Trophoblast cell (in vitro differentiated cells and primary cell): Measurements from ENCODE around the gene SPIB.

Experiments
- DNase-seq, 2 donors: peaks; one replicate each; pipeline ENCODE4 v3.0.0-alpha.2; 2016
- H2AFZ ChIP-seq: 2 replicates; pipeline ENCODE4 v1.6.1; 2013; ENCODE audit warnings: low read length, moderate library complexity, mild to moderate bottlenecking; ENCODE audit not compliant: insufficient read depth, poor library complexity
- H2AK5ac ChIP-seq: 2 replicates; pipeline ENCODE4 v1.6.1; 2013; ENCODE audit warnings: mild to moderate bottlenecking, low read length
- H2BK120ac ChIP-seq: 2 replicates; pipeline ENCODE4 v1.6.1; 2013; ENCODE audit warnings: low read length, mild to moderate bottlenecking, moderate library complexity; ENCODE audit not compliant: insufficient read depth, poor library complexity
- H2BK12ac ChIP-seq: 2 replicates; pipeline ENCODE4 v1.6.1; 2013; ENCODE audit warnings: mild to moderate bottlenecking, low read length, moderate library complexity
- H2BK5ac ChIP-seq: 2 replicates; pipeline ENCODE4 v1.6.1; 2013; ENCODE audit warnings: low read length, low read depth, moderate library complexity, mild to moderate bottlenecking; ENCODE audit not compliant: poor library complexity
- H3K14ac ChIP-seq: 2 replicates; pipeline ENCODE4 v1.6.1; 2013; ENCODE audit warnings: mild to moderate bottlenecking, low read length
- H3K18ac ChIP-seq: 2 replicates; pipeline ENCODE4 v1.6.1; 2013; ENCODE audit warnings: mild to moderate bottlenecking, low read length
- H3K23ac ChIP-seq: 2 replicates; pipeline ENCODE4 v1.6.1; 2013; ENCODE audit warnings: low read length
- H3K27ac ChIP-seq: 2 replicates; pipeline ENCODE4 v1.5.1; 2013; ENCODE audit warnings: low read depth, mild to moderate bottlenecking, inconsistent platforms, low read length, moderate library complexity
- H3K27me3 ChIP-seq: 2 replicates; pipeline ENCODE4 v1.6.1; 2013; ENCODE audit warnings: inconsistent platforms, mild to moderate bottlenecking, low read length, moderate library complexity; ENCODE audit not compliant: insufficient read depth
- H3K36me3 ChIP-seq, 2 experiments: 1 replicate in 1 of 2; 2 replicates in 1 of 2; pipeline ENCODE4 v1.6.1; 2013; ENCODE audit warnings: low read length in 2 of 2, mild to moderate bottlenecking in 2 of 2, moderate library complexity in 1 of 2; ENCODE audit not compliant: insufficient read depth in 2 of 2, control insufficient read depth in 1 of 2
- H3K4ac ChIP-seq: 2 replicates; pipeline ENCODE4 v1.6.1; 2013; ENCODE audit warnings: low read depth, mild to moderate bottlenecking, low read length, moderate library complexity
- H3K4me1 ChIP-seq, 2 experiments: 1 replicate in 1 of 2; 2 replicates in 1 of 2; pipeline ENCODE4 v1.6.1; 2013; ENCODE audit warnings: low read length in 2 of 2, mild to moderate bottlenecking in 2 of 2, moderate library complexity in 1 of 2; ENCODE audit not compliant: insufficient read depth in 2 of 2, control insufficient read depth in 1 of 2
- H3K4me2 ChIP-seq: 2 replicates; pipeline ENCODE4 v1.6.1; 2013; ENCODE audit warnings: inconsistent platforms, mild to moderate bottlenecking, low read length, moderate library complexity
- H3K4me3 ChIP-seq: 2 replicates; pipeline ENCODE4 v1.5.1; 2013; ENCODE audit warnings: mild to moderate bottlenecking, low read depth, low read length, inconsistent platforms
- H3K79me1 ChIP-seq: one replicate; pipeline ENCODE4 v1.6.1; 2013; ENCODE audit warnings: low read length
- H3K79me2 ChIP-seq: 2 replicates; pipeline ENCODE4 v1.6.1; 2013; ENCODE audit warnings: low read length, mild to moderate bottlenecking; ENCODE audit not compliant: control insufficient read depth, insufficient read depth, poor library complexity
- H3K9ac ChIP-seq: 2 replicates; pipeline ENCODE4 v1.6.1; 2013; ENCODE audit warnings: mild to moderate bottlenecking, low read length
- H3K9me3 ChIP-seq: 2 replicates; pipeline ENCODE4 v1.6.1; 2013; ENCODE audit warnings: low read depth, mild to moderate bottlenecking, control low read depth, inconsistent platforms, low read length; ENCODE audit not compliant: insufficient read depth
- H4K12ac ChIP-seq: 2 replicates; pipeline ENCODE4 v1.6.1; 2013; ENCODE audit warnings: low read depth, mild to moderate bottlenecking, low read length, moderate library complexity
- H4K8ac ChIP-seq: 2 replicates; pipeline ENCODE4 v1.6.1; 2013; ENCODE audit warnings: low read depth, mild to moderate bottlenecking, low read length, moderate library complexity
- H4K91ac ChIP-seq: one replicate; pipeline ENCODE4 v1.6.1; 2013; ENCODE audit warnings: low read depth, mild to moderate bottlenecking, low read length, moderate library complexity
- WGBS: extraction: QIAGEN DNeasy Blood & Tissue Kit; methylation state at CpG from one replicate; pipeline ENCODE4 v1.1.7; 2013; ENCODE audit warnings: missing lambda C conversion rate; ENCODE audit not compliant: insufficient read length, insufficient coverage; ENCODE audit errors: extremely low coverage; 5-methylcytosine and 5-hydroxymethylcytosine counted together

SPIB gene

DNA sequence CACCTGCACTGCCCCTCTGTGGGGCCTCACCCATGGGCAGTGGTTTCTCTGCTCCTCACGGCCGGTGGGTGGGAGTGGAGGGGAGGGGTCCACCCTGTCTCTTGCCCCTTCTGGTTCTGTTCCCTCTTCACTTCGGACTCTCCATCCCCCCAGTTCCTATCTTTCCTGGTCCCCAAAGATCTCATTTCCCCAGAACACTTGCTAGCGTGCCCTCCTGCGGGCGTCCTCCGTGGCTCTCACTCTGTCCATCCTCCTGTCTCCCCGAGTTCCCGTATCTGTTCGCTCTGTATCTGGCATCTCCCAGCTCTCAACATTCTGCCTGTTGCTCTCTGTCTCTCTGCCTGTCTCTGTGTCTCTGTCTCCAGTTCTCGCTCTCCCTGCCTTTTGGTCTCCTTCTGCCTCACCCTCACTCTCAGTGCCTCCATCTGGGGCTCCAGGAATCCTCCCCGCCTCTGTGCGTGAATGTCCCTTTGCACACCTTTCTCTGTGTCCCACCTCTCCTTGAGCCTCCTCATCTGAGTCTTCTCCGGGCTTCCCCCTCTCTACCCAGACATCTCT is 363 bp downstream of the SPIB start:
- Histone ChIP-seq H2BK120ac (no peak overlapping the region), H2AK5ac (no peak overlapping the region), H3K4me1 (no peaks in the 10 kb centered on the region), H3K18ac (no peak overlapping the region), H2BK5ac (no peak overlapping the region), H3K79me2 (no peaks in the 10 kb centered on the region), H3K14ac (no peak overlapping the region), H3K27me3 (peaks cover 2% of the 10 kb centered on the region), H3K9me3 (peaks cover 1% of the 10 kb centered on the region), H3K4ac (no peak overlapping the region), H3K4me3 (no peak overlapping the region), H4K91ac (no peak overlapping the region), H2BK12ac (no peak overlapping the region), H3K4me2 (no peak overlapping the region), H2AFZ (no peak overlapping the region), H4K12ac (no peak overlapping the region), H3K9ac (no peak overlapping the region), H3K36me3 (peaks cover 0 to 5% of the 10 kb centered on the region in 2 experiments), H3K23ac (no peak overlapping the region), H3K27ac (no peak overlapping the region), H3K79me1 (no peaks in the 10 kb centered on the region), H4K8ac (no peak overlapping the region)
- no CpG with 5 or more reads among the region's 14 CpGs for WGBS
- no peak for DNase-seq

- Histone ChIP-seq H3K79me1 (no peaks in the 10 kb centered on the region), H3K79me2 (no peaks in the 10 kb centered on the region), H3K27ac (no peak overlapping the region), H4K12ac (no peak overlapping the region), H3K4ac (no peak overlapping the region), H2BK5ac (no peak overlapping the region), H2BK120ac (no peak overlapping the region), H3K23ac (no peak overlapping the region), H4K8ac (no peak overlapping the region), H3K36me3 (peaks cover 0 to 4% of the 10 kb centered on the region in 2 experiments), H2AFZ (no peak overlapping the region), H3K4me2 (no peak overlapping the region), H3K4me1 (no peaks in the 10 kb centered on the region), H3K9ac (no peak overlapping the region), H3K14ac (no peak overlapping the region), H3K9me3 (peaks cover 1% of the 10 kb centered on the region), H2AK5ac (no peak overlapping the region), H3K27me3 (peaks cover 2% of the 10 kb centered on the region), H4K91ac (no peak overlapping the region), H3K18ac (no peak overlapping the region), H3K4me3 (no peak overlapping the region), H2BK12ac (no peak overlapping the region)
- no peak for DNase-seq
- WGBS: no CpG with 5 or more reads among the region's 8 CpGs
These were observed 870 bp downstream of the SPIB start for GRCh38 chr19:50419580-50420035.

- H3K4me2 ChIP-seq: no peak overlapping the region
- H3K27ac ChIP-seq: no peak overlapping the region
- H4K91ac ChIP-seq: no peak overlapping the region
- H2AK5ac ChIP-seq: no peak overlapping the region
- H2AFZ ChIP-seq: no peak overlapping the region
- H3K23ac ChIP-seq: no peak overlapping the region
- no peak overlapping the region for H3K14ac ChIP-seq
- no peaks in the 10 kb centered on the region for H3K4me1 ChIP-seq
- H4K12ac ChIP-seq: no peak overlapping the region
- H3K4me3 ChIP-seq: no peak overlapping the region
- H3K79me2 ChIP-seq: no peaks in the 10 kb centered on the region
- no peaks in the 10 kb centered on the region for H3K79me1 ChIP-seq
- DNase-seq: no peak
- H3K18ac ChIP-seq: no peak overlapping the region
- no CpG with 5 or more reads among the region's 3 CpGs for WGBS
- H4K8ac ChIP-seq: no peak overlapping the region
- peaks cover 1% of the 10 kb centered on the region for H3K9me3 ChIP-seq
- no peak overlapping the region for H2BK12ac ChIP-seq
- H3K36me3 ChIP-seq: peaks cover 0 to 4% of the 10 kb centered on the region in 2 experiments
- no peak overlapping the region for H2BK120ac ChIP-seq
- H3K27me3 ChIP-seq: peaks cover 2% of the 10 kb centered on the region
- H3K9ac ChIP-seq: no peak overlapping the region
- H3K4ac ChIP-seq: no peak overlapping the region
- H2BK5ac ChIP-seq: no peak overlapping the region
These were observed 1.4 kb downstream of the SPIB start for GRCh38 chr19:50420127-50420526.

DNA sequence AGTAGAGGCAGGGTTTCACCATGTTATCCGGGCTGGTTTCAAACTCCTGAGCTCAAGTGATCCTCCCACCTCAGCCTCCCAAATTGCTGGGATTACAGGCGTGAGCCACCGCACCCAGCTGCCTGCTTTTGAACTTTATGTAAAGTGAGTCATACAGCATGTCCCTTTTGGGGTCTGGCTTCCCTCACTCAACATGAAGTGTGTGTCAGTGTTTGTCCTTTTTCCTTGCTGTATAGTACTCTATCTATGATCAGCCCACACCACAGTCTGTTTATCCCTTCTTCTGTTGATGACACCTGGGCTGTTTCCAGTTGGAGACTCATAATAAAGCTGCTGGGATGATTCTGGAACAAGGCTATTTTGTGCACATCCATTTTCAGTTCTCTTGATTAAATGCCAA is 2.1 kb downstream of the SPIB start:
- Histone ChIP-seq H2BK5ac (no peak overlapping the region), H4K12ac (no peak overlapping the region), H3K9me3 (peaks cover 1% of the 10 kb centered on the region), H4K91ac (no peak overlapping the region), H2BK120ac (no peak overlapping the region), H4K8ac (no peak overlapping the region), H2AK5ac (no peak overlapping the region), H3K18ac (no peak overlapping the region), H3K4ac (no peak overlapping the region), H3K36me3 (peaks cover 0 to 4% of the 10 kb centered on the region in 2 experiments), H3K27ac (no peak overlapping the region), H3K14ac (no peak overlapping the region), H3K4me1 (no peaks in the 10 kb centered on the region), H3K4me3 (no peak overlapping the region), H3K27me3 (peaks cover 2% of the 10 kb centered on the region), H3K79me2 (no peaks in the 10 kb centered on the region), H2AFZ (no peak overlapping the region), H3K79me1 (no peaks in the 10 kb centered on the region), H3K9ac (no peak overlapping the region), H2BK12ac (no peak overlapping the region), H3K23ac (no peak overlapping the region), H3K4me2 (no peak overlapping the region)
- no CpG with 5 or more reads among the region's 3 CpGs for WGBS
- no peak for DNase-seq
